TTC549 (cell line): ENCODE data around the gene NADSYN1.

ENCODE experiments used
- FAIRE-seq: peaks from 2 replicates; lab custom pipeline; 2012; peaks lifted over from hg19 to GRCh38; lab: Jason Lieb, UNC

The NADSYN1 gene

GRCh38 chr11:71474141-71474770, 21.3 kb downstream of the NADSYN1 start:
- no peak for FAIRE-seq

GRCh38 chr11:71474771-71475483, 21.9 kb downstream of the NADSYN1 start:
- no peak for FAIRE-seq

GRCh38 chr11:71476031-71476430, 23.0 kb downstream of the NADSYN1 start:
- no peak for FAIRE-seq

DNA sequence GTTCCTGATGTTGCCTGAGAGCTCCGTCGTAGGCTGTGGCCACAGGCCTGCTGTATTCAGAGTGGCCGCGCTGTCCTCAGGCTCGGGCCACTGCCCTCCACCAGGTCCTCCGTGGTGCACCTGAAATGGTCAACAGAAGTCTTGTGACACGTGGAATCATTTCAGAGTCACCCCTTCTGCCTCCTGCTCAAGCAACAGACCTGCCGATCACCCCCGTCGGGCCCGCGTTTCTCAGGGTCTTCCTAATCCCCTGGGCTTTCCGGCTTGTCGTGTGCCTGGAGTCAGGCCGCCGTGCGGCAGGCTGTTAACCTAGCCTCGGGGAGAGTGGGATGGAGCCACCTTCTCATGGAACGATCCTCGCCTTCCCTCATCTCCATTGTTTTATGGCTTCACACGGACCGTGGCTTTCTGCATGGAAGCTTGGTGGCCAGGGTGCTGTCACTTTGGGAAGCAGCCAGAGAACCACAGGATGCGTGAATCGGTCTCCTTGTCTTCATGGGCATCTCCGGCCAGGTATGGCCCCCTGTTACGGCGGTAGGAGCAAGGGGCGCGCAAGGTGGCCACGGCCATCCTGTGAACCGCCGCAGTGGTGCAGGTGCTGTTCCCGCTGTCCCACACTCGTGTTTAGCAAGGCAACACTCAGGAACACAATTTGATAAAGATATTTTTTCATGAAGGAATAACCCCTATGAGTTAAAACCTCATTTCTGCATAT, 24.1 kb downstream of the NADSYN1 start:
- no peak for FAIRE-seq

- FAIRE-seq, result no peak
Observed at GRCh38 chr11:71477641-71478527, 24.9 kb downstream of the NADSYN1 start.

- FAIRE-seq, result no peak
Observed at GRCh38 chr11:71478528-71478840, 25.5 kb downstream of the NADSYN1 start.

DNA sequence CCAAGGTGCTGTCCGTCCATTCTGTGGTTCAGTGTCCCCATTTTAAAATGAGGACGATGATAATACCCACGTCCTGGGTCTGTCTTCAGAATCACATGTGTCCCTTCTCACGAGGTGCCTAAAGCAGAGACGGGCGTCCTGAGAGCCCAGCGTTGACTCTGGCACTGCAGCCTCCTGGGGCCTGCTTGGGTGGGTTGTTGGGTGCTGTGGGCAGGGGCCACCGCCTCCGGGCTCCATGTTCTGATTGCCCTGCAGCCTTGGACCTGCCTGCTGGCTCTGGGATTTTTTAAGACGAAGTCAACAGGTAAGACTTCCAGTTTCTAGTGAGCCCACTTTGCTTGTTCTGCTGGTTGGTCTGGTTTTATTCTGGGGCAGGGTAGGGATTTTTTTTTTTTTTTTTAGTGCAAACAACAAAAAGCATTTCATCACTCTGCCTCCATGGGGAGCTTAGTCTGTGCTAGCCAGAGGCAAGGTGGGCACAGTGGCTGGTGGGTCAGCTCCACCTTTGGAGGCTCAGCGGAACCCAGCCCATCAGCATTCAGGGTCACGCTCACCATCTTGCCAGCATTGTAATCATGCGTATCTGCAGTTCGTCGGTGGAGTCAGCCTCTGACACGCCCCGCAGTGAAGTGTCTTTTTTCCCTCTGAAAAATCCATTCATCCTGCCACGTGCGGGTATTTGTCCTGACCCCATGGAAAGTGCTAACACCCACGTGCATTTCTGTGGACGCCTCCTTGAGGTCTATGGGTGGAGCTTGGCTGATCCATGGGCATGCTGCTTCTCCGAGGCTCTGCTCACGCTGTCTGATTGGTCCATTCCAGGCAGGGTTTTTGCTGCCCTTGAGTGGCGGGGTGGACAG, 28.3 kb downstream of the NADSYN1 start:
- FAIRE-seq, result no peak

DNA sequence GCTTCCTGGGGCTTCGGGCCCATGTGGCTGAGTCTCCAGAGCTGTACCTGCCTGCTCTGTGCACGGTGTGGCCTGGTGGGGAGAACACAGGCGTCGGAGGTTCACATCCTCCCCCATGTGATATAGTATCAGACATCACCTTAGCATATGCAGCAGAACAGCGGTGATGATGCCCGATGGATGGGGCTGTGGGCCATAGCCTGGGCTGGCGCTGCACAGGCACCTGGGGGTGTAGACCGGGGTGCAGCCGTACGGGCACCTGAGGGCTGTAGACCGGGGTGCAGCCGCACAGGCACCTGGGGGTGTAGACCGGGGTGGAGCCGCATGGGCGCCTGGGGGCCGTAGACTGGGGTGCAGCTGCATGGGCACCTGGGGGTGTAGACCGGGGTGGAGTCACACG, 29.2 kb downstream of the NADSYN1 start:
- FAIRE-seq, result no peak

- FAIRE-seq, result no peak
Observed at GRCh38 chr11:71482746-71483364, 29.9 kb downstream of the NADSYN1 start.

DNA sequence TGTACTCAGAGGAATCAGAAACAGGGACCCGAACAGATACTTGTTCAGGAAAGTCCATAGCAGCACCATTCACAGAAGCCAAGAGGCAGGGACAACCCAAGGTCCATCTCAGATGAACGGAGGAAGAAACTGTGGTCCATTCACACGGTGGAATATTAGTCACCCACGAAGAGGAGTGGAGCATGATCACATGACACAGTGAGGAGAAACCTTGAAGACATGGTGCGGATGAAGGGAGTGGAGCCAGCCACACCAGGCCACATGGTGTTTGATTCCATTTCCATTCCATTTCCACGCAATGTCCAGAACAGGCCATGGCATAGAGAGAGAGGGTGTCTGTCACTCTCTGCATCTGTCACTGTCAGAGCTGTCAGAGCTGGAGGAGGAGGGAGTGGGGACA, 30.7 kb downstream of the NADSYN1 start:
- FAIRE-seq, result no peak

GRCh38 chr11:71484248-71485062, 31.5 kb downstream of the NADSYN1 start:
- no peak for FAIRE-seq

- no peak for FAIRE-seq
Observed at GRCh38 chr11:71485063-71485399, 32.0 kb downstream of the NADSYN1 start.

DNA sequence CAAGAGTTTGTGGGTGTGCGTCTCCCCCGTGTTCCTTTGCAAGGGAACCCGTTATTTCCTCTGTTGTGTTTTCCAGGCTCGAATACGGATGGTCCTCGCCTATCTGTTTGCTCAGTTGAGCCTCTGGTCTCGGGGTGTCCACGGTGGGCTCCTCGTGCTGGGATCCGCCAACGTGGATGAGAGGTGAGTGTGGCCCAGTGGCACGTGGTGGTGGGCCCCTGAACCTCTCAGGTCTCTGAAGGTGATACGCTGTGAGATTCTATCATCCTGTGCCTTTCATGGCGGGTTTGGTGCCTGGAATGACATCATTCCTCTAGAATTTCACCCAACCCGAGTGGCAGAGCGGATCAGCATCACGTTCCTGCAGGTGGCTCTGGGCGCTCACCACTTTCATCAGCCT, 32.5 kb downstream of the NADSYN1 start:
- no peak for FAIRE-seq

GRCh38 chr11:71486320-71486719, 33.3 kb downstream of the NADSYN1 start:
- FAIRE-seq, result no peak

- FAIRE-seq, result no peak
Observed at GRCh38 chr11:71488681-71489270, 35.8 kb downstream of the NADSYN1 start.

GRCh38 chr11:71489311-71490043, 36.5 kb downstream of the NADSYN1 start:
- FAIRE-seq, result no peak

DNA sequence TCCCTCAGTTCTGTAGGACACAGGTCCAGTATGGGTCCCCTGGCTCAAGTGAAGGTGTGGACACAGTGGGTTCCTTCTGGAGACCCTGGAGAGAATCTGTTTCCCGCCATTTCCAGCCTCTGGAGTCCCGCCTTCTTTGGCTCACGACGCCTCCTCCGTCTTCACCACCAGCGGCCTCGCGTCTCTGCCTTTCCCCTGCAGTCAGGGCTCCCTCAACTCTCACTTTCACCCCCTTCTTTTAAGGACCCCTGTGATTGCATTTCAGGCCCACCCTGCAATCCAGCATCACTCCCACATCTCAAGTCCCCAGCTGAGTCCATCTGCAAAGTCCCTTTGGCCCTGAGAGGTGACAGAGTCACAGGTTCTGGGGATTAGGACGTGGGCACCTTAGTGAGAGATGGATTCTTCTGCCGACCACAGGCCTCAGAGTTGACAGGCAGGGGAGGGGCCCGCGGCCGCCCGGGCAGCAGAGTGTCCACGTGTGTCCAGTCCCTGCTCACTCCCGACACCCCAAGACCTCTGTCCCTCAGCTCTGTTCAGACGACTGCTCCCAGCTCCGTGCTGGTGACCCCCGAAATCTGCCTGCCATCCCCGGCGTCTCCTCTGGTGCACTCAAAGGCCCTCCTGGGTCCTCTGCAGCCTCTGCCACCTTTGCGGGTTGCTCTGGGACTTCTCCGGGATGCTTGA, 37.2 kb downstream of the NADSYN1 start:
- FAIRE-seq, result no peak

GRCh38 chr11:71490731-71491390, 37.9 kb downstream of the NADSYN1 start:
- FAIRE-seq, result no peak
